ENCODE data around the gene SESN3.
"Not testable (repeated sequence)": the region's sequence is repeated elsewhere in the genome, so short reads cannot be mapped to it uniquely, and the experiment has no call there.

The SESN3 gene

GRCh38 chr11:95252586-95252985, 21.6 kb upstream of the SESN3 start:
- in situ Hi-C loops (cut with HindIII; ENCODE audit: low sequenced_read_pairs), result no loop called here

GRCh38 chr11:95251896-95252295, 20.9 kb upstream of the SESN3 start:
- in situ Hi-C loops (cut with HindIII; ENCODE audit: low sequenced_read_pairs), result not testable (repeated sequence)

GRCh38 chr11:95248666-95249467, 17.9 kb upstream of the SESN3 start:
- in situ Hi-C loops (cut with HindIII; ENCODE audit: low sequenced_read_pairs), result no loop called here

GRCh38 chr11:95247883-95248282, 16.9 kb upstream of the SESN3 start:
- in situ Hi-C loops (cut with HindIII; ENCODE audit: low sequenced_read_pairs), result no loop called here

GRCh38 chr11:95247127-95247684, 16.2 kb upstream of the SESN3 start:
- in situ Hi-C loops (cut with HindIII; ENCODE audit: low sequenced_read_pairs), result no loop called here

- in situ Hi-C loops (cut with HindIII; ENCODE audit: low sequenced_read_pairs), result no loop called here
Observed at GRCh38 chr11:95245581-95245980, 14.6 kb upstream of the SESN3 start.

- in situ Hi-C loops (cut with HindIII; ENCODE audit: low sequenced_read_pairs), result no loop called here
Observed at GRCh38 chr11:95245038-95245437, 14.0 kb upstream of the SESN3 start.

- in situ Hi-C loops (cut with HindIII; ENCODE audit: low sequenced_read_pairs), result no loop called here
Observed at GRCh38 chr11:95243673-95244072, 12.7 kb upstream of the SESN3 start.

- in situ Hi-C loops (cut with HindIII; ENCODE audit: low sequenced_read_pairs), result no loop called here
Observed at GRCh38 chr11:95242845-95243605, 12.0 kb upstream of the SESN3 start.

GRCh38 chr11:95242091-95242844, 11.3 kb upstream of the SESN3 start:
- in situ Hi-C loops (cut with HindIII; ENCODE audit: low sequenced_read_pairs), result no loop called here

- in situ Hi-C loops (cut with HindIII; ENCODE audit: low sequenced_read_pairs), result no loop called here
Observed at GRCh38 chr11:95241681-95242081, 10.7 kb upstream of the SESN3 start.

- in situ Hi-C loops (cut with HindIII; ENCODE audit: low sequenced_read_pairs), result no loop called here
Observed at GRCh38 chr11:95239871-95240649, 9.1 kb upstream of the SESN3 start.

- in situ Hi-C loops (cut with HindIII; ENCODE audit: low sequenced_read_pairs), result no loop called here
Observed at GRCh38 chr11:95232666-95233065, 1.7 kb upstream of the SESN3 start.

GRCh38 chr11:95231881-95232605, 1.0 kb upstream of the SESN3 start:
- in situ Hi-C loops (cut with HindIII; ENCODE audit: low sequenced_read_pairs), result no loop called here

GRCh38 chr11:95230810-95231126, 234 bp downstream of the SESN3 start:
- in situ Hi-C loops (cut with HindIII; ENCODE audit: low sequenced_read_pairs), result no loop called here

- in situ Hi-C loops (cut with HindIII; ENCODE audit: low sequenced_read_pairs), result no loop called here
Observed at GRCh38 chr11:95229993-95230809, 801 bp downstream of the SESN3 start.

- in situ Hi-C loops (cut with HindIII; ENCODE audit: low sequenced_read_pairs), result no loop called here
Observed at GRCh38 chr11:95229199-95229992, 1.6 kb downstream of the SESN3 start.

- in situ Hi-C loops (cut with HindIII; ENCODE audit: low sequenced_read_pairs), result no loop called here
Observed at GRCh38 chr11:95228081-95228749, 2.8 kb downstream of the SESN3 start.
